ENCODE data around the gene RBM33.
"Not testable (repeated sequence)": the region's sequence is repeated elsewhere in the genome, so short reads cannot be mapped to it uniquely, and the experiment has no call there.

The RBM33 gene

DNA sequence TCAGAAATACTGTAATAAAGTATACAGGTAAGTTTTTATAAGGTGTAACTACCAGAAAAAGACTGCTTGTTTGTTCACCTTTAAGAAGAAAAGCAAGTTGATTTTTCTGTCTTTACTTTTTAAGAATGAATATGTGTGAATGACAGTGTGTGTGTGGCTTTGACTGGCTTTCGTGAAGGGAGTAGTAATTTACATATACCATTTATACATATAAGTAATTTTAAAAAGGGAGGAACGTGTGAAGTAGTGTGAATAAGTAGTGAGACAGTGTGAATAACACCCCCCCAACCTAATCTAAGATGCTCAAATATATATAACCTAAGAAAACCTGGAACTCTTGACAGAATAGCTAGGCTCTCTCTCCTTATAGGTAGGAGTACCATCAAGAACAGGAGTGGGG is 33.2 kb downstream of the RBM33 start:
- ATAC-seq (replicated peaks) (no peak), DNase-seq (no peak)
- Mint-ChIP-seq H3K27ac (peak overlapping the region in 1 of 2 donors; percentile 77), H3K36me3 (ENCODE audit: insufficient read depth) (peaks cover 59% of the 10 kb centered on the region), H3K27me3 (no peaks in the 10 kb centered on the region), H3K4me1 (ENCODE audit: low read depth in 2 of 2) (peaks cover 25 to 41% of the 10 kb centered on the region in 2 donors), H3K9me3 (no peaks in the 10 kb centered on the region), H3K4me3 (no peak overlapping the region)

DNA sequence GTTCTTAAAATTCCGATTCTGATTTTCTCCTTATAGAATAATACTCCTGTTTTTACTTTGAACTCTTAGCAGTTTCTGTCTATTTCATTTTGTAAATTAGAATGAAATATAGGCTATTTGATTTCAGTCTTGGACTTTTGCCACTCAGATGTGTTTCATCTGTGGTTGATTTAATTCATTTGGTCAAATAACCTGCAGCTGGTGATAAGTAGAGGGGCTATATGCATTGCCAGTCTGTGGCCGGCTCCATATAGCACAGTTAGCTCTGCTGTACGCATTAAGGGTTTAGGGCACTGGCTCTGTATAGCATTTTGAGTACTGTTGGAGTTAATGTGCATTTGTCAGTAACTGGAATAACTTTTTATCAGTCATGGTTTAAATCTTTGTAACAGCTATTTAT is 35.7 kb downstream of the RBM33 start:
- no peak for ATAC-seq (replicated peaks)
- no peak for DNase-seq
- H3K9me3 Mint-ChIP-seq: no peaks in the 10 kb centered on the region
- H3K4me1 Mint-ChIP-seq (ENCODE audit: low read depth in 2 of 2): peaks cover 42 to 63% of the 10 kb centered on the region in 2 donors
- H3K4me3 Mint-ChIP-seq: no peak overlapping the region
- H3K27me3 Mint-ChIP-seq: no peaks in the 10 kb centered on the region
- peaks cover 59% of the 10 kb centered on the region for H3K36me3 Mint-ChIP-seq (ENCODE audit: insufficient read depth)
- H3K27ac Mint-ChIP-seq: peak overlapping the region in 1 of 2 donors; percentile 2

DNA sequence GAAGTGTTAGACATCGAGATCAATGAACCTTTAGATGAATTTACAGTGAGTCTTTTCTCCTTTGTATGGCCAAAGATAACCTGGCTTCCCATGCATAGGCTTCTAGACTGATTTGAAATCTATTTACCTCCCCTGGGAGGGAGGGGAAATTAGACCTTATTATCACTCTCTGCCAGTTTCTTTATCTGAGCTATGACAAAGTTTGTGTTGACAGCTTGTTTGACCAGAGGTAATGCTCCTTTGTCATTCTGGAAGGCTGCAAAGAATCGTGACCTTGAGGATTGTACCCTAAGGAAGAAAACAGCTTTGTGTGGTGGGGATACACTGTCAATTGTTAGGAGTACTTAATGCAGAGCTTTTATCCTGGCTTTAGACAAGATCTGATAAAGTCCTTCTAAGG is 36.4 kb downstream of the RBM33 start:
- H3K9me3 Mint-ChIP-seq: no peaks in the 10 kb centered on the region
- H3K27ac Mint-ChIP-seq: peak overlapping the region in 1 of 2 donors; percentile 84
- ATAC-seq (replicated peaks) (no peak), DNase-seq (no peak)
- H3K4me3 Mint-ChIP-seq: no peak overlapping the region
- H3K4me1 Mint-ChIP-seq (ENCODE audit: low read depth in 2 of 2): peaks cover 42 to 66% of the 10 kb centered on the region in 2 donors
- H3K36me3 Mint-ChIP-seq (ENCODE audit: insufficient read depth): peaks cover 61% of the 10 kb centered on the region
- H3K27me3 Mint-ChIP-seq: no peaks in the 10 kb centered on the region

DNA sequence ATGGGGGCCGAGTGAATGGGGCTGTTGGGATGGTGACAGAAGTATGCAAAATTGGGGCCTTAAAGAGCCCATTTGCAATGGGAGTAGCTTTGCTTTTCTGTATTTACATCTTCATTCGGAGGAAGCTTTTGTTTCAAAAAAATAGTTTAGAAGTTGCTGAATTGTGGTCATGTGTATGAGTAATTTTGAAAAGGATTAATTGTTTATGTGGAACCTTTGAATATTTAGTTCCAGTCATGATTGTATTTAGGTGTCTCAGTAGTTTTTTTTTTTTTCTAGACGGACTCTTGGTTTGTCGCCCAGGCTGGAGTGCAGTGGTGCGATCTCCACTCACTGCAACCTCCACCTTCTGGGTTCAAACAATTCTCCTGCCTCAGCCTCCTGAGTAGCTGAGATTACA is 37.2 kb downstream of the RBM33 start:
- Mint-ChIP-seq H3K27ac (peak overlapping the region; percentile 7 to 84), H3K36me3 (ENCODE audit: insufficient read depth) (peaks cover 66% of the 10 kb centered on the region), H3K27me3 (no peaks in the 10 kb centered on the region), H3K4me3 (no peak overlapping the region), H3K4me1 (ENCODE audit: low read depth in 2 of 2) (peaks cover 40 to 63% of the 10 kb centered on the region in 2 donors), H3K9me3 (peaks cover 0 to 2% of the 10 kb centered on the region in 2 donors)
- ATAC-seq (replicated peaks) (no peak), DNase-seq (no peak)

DNA sequence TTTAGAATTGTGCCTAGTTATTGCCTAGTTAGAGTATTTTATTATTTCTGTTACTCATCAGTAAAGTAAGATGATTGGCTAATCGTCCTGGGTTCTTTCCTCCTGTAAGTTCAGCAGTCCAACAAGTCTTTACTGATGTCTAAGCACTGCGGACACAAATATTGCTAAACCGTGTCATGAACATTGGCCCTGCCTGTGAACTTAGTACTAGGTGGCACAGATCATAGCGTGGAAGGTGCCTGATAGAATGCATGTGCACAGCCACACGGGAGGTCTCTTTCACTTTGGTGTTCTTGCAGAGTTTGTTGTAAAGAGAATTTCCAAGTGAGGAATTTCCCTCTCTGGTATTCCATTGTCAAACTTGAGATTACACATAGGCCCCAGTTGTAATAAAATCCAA is 38.0 kb downstream of the RBM33 start:
- Mint-ChIP-seq H3K4me3 (no peak overlapping the region), H3K27ac (peak overlapping the region in 1 of 2 donors; percentile 84), H3K27me3 (no peaks in the 10 kb centered on the region), H3K4me1 (ENCODE audit: low read depth in 2 of 2) (peaks cover 38 to 54% of the 10 kb centered on the region in 2 donors), H3K36me3 (ENCODE audit: insufficient read depth) (peaks cover 61% of the 10 kb centered on the region), H3K9me3 (peaks cover 0 to 2% of the 10 kb centered on the region in 2 donors)
- ATAC-seq (replicated peaks) (no peak), DNase-seq (no peak)

DNA sequence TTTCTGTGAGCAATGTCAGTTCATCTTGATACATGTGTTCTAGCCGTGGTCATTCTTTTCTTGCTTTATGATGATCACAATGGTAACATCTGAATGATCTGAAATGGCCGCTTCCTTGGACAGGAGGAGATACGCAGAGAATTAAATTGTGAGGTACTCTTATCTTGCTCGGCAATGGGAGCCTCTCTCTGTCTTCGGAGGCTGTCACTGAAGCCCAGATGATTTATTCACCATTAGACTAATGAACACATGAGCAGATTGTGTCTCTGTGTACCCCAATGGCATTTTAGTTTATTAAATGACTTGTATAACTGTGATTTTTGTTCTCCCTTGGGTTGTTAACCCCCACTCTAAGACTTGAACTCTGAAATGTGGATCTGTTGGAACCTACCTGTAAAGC is 38.6 kb downstream of the RBM33 start:
- Mint-ChIP-seq H3K4me1 (ENCODE audit: low read depth in 2 of 2) (peaks cover 37 to 57% of the 10 kb centered on the region in 2 donors), H3K36me3 (ENCODE audit: insufficient read depth) (peaks cover 56% of the 10 kb centered on the region)
- DNase-seq: no peak

DNA sequence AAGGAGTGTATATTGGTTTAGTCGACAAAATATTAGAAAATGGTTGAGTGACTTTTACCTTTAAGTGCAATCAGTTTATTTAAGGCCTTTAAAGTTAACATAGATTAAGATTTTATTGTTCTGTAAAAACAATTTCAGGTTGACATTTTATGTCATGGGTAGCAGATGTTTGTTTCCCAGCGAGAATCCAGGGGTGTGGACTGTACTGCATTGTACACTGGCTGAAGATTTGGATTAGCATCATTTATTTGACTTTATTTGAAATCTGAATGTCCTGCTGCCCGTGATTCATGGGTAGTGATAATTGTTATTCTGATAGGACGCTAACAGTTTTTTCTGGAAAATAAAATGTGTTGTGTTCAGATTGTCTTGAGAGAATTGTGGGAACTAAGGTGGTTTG is 39.3 kb downstream of the RBM33 start:
- DNase-seq: no peak
- no peak overlapping the region for H3K4me3 Mint-ChIP-seq
- H3K9me3 Mint-ChIP-seq: peaks cover 0 to 2% of the 10 kb centered on the region in 2 donors
- peaks cover 41 to 63% of the 10 kb centered on the region in 2 donors for H3K4me1 Mint-ChIP-seq (ENCODE audit: low read depth in 2 of 2)
- no peaks in the 10 kb centered on the region for H3K27me3 Mint-ChIP-seq
- H3K27ac Mint-ChIP-seq: peak overlapping the region in 1 of 2 donors; percentile 65
- peaks cover 55% of the 10 kb centered on the region for H3K36me3 Mint-ChIP-seq (ENCODE audit: insufficient read depth)
- no peak for ATAC-seq (replicated peaks)

More for the DNA sequence above, 38.6 kb downstream of the RBM33 start:
- Mint-ChIP-seq H3K27ac (no peak overlapping the region), H3K9me3 (peaks cover 0 to 2% of the 10 kb centered on the region in 2 donors), H3K4me3 (no peak overlapping the region), H3K27me3 (no peaks in the 10 kb centered on the region)
- ATAC-seq (replicated peaks): no peak

DNA sequence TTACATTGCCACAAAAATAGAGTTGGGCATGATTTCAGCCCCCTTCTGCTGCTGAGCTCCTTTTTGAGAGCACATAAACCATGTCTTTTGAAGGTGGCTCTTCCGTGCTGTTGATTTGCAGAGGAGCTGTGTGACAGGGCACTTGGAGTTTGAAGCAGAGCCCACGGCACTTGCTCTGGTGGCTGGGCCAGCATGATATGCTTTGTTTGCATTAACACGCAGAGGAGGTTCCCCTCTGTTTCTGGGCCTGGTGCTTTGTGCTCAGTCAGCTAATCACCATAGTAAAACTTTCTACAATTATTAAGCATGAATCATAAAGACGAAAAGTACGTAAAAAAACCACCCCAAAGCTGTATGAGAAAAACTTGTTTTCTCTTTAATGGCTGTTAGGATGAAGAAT is 40.1 kb downstream of the RBM33 start:
- DNase-seq (no peak), ATAC-seq (replicated peaks) (no peak)
- peak overlapping the region; percentile 65 to 72 for H3K27ac Mint-ChIP-seq
- H3K36me3 Mint-ChIP-seq (ENCODE audit: insufficient read depth): peaks cover 47% of the 10 kb centered on the region
- H3K27me3 Mint-ChIP-seq: no peaks in the 10 kb centered on the region
- peak overlapping the region; percentile 41 to 44 for H3K4me3 Mint-ChIP-seq
- peaks cover 42 to 69% of the 10 kb centered on the region in 2 donors for H3K4me1 Mint-ChIP-seq (ENCODE audit: low read depth in 2 of 2)
- peaks cover 0 to 2% of the 10 kb centered on the region in 2 donors for H3K9me3 Mint-ChIP-seq

DNA sequence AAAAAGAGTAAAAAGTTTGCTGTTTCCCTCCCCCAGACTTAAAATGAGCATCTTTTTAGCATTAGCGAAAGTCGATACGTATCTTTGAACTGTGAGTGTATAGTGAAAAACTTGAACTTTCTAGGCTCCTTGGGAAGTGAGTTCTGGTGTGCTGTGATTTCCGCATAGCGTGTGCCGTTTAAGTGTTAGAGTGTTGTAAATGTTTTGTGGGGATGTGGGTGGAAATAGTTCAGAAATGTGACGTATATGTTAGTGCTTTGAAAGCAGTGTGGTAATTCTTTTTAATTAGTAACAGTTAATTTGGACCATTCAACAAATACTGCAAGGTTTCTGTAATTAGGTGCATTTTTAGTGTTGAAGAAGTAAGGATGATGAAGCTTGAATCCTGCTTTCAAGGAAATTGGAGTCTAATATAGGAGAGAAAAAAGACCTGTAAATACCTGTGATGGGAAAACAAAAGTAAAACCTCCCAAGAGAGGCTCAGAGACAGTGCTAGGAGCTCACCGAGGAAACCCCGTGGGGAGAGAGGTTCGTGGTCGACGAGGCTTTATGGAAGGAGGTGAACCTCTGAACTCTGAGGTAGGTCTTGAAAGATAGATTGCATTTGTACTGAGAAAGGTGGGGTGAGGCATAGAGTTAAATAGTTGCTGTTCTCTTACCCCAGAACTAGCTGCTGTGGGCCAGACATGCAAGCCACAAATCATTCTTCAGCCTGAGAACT is 40.8 kb downstream of the RBM33 start:
- Mint-ChIP-seq H3K4me3 (peak overlapping the region; percentile 41 to 44), H3K27ac (peak overlapping the region; percentile 65 to 72), H3K27me3 (no peaks in the 10 kb centered on the region), H3K36me3 (ENCODE audit: insufficient read depth) (peaks cover 46% of the 10 kb centered on the region), H3K4me1 (ENCODE audit: low read depth in 2 of 2) (peaks cover 49 to 75% of the 10 kb centered on the region in 2 donors), H3K9me3 (peaks cover 0 to 2% of the 10 kb centered on the region in 2 donors)
- ATAC-seq (replicated peaks): peak; percentile 80
- no peak for DNase-seq

DNA sequence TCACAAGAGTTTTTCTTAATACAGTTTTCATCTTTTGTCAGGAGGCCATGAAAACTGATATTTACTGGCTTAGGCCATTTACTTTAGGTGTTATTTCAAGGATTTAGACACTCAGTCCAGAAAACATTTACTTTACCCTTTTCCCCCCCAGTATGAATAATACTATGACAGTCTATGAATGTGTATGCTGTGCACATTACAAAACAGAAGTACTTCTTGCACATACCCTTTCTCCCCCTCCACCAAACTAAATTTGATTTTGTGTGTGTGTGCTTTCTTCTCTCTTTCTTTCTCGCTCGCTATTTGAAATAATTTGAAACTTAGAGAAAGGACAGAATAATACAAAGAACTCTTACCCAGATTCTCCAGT is 41.3 kb downstream of the RBM33 start:
- no peak overlapping the region for H3K4me3 Mint-ChIP-seq
- peaks cover 0 to 2% of the 10 kb centered on the region in 2 donors for H3K9me3 Mint-ChIP-seq
- no peaks in the 10 kb centered on the region for H3K27me3 Mint-ChIP-seq
- ATAC-seq (replicated peaks): no peak
- no peak for DNase-seq
- peaks cover 42% of the 10 kb centered on the region for H3K36me3 Mint-ChIP-seq (ENCODE audit: insufficient read depth)
- H3K4me1 Mint-ChIP-seq (ENCODE audit: low read depth in 2 of 2): peaks cover 47 to 76% of the 10 kb centered on the region in 2 donors
- peak overlapping the region; percentile 17 to 72 for H3K27ac Mint-ChIP-seq

DNA sequence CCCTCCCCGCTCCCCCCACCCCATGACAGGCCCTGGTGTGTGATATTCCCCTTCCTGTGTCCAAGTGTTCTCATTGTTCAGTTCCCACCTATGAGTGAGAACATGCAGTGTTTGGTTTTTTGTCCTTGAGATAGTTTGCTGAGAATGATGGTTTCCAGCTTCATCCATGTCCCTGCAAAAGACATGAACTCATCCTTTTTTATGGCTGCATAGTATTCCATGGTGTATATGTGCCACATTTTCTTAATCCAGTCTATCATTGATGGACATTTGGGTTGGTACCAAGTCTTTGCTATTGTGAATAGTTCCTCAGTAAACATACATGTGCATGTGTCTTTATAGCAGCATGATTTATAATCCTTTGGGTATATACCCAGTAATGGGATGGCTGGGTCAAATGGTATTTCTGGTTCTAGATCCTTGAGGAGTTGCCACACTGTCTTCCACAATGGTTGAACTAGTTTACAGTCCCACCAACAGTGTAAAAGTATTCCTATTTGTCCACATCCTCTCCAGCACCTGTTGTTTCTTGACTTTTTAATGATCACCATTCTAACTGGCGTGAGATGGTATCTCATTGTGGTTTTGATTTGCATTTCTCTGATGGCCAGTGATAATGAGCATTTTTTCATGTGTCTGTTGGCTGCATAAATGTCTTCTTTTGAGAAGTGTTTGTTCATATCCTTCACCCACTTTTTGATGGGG is 42.3 kb downstream of the RBM33 start:
- not testable (repeated sequence) for H3K27ac Mint-ChIP-seq; H3K27me3 Mint-ChIP-seq; ATAC-seq (replicated peaks); DNase-seq; H3K4me3 Mint-ChIP-seq; H3K9me3 Mint-ChIP-seq
- H3K4me1 Mint-ChIP-seq (ENCODE audit: low read depth in 2 of 2): peaks cover 46 to 76% of the 10 kb centered on the region in 2 donors
- peaks cover 32% of the 10 kb centered on the region for H3K36me3 Mint-ChIP-seq (ENCODE audit: insufficient read depth)

DNA sequence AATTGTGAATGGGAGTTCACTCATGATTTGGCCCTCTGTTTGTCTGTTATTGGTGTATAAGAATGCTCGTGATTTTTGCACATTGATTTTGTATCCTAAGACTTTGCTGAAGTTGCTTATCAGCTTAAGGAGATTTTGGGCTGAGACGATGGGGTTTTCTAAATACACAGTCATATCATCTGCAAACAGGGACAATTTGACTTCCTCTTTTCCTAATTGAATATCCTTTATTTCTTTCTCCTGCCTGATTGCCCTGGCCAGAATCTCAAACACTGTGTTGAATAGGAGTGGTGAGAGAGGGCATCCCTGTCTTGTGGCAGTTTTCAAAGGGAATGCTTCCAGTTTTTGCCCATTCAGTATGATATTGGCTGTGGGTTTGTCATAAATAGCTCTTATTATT is 43.8 kb downstream of the RBM33 start:
- DNase-seq; ATAC-seq (replicated peaks); H3K4me3 Mint-ChIP-seq; H3K9me3 Mint-ChIP-seq; H3K27me3 Mint-ChIP-seq: not testable (repeated sequence)
- Mint-ChIP-seq H3K4me1 (ENCODE audit: low read depth in 2 of 2) (peaks cover 49 to 67% of the 10 kb centered on the region in 2 donors), H3K36me3 (ENCODE audit: insufficient read depth) (peaks cover 27% of the 10 kb centered on the region), H3K27ac (peak overlapping the region in 1 of 2 donors; percentile 20)

DNA sequence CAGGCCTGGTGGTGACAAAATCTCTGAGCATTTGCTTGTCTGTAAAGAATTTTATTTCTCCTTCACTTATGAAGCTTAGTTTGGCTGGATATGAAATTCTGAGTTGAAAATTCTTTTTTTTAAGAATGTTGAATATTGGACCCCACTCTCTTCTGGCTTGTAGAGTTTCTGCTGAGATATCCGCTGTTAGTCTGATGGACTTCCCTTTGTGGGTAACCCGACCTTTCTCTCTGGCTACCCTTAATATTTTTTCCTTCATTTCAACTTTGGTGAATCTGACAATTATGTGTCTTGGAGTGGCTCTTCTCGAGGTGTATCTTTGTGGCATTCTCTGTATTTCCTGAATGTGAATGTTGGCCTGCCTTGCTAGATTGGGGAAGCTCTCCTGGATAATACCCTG is 46.2 kb downstream of the RBM33 start:
- Mint-ChIP-seq H3K4me3 (peak overlapping the region in 1 of 2 donors; percentile 1), H3K4me1 (ENCODE audit: low read depth in 2 of 2) (peaks cover 43 to 62% of the 10 kb centered on the region in 2 donors), H3K36me3 (ENCODE audit: insufficient read depth) (peaks cover 13% of the 10 kb centered on the region), H3K27ac (peak overlapping the region in 1 of 2 donors; percentile 16)
- H3K27me3 Mint-ChIP-seq; DNase-seq; ATAC-seq (replicated peaks); H3K9me3 Mint-ChIP-seq: not testable (repeated sequence)

DNA sequence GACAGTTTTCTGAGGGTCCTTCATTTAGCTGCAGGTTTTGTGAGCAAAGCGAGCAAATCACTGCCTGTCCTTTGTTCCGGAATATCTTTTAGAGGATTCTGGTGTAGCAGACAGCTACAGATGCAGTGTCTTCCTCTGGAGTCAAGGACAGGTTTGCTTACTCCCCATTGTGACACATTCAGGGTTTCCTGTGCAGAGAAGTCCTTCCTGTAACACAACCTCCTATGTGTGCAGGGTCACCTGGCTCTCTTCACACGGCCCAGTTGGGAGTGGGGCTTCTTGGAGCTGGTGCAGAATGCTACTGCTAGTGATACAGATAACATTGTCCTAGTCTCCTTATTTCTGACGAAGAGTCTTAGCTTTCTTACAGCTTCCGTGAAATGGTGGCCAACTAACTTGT is 47.9 kb downstream of the RBM33 start:
- no peak for DNase-seq
- Mint-ChIP-seq H3K4me3 (peak overlapping the region; percentile 28 to 46), H3K36me3 (ENCODE audit: insufficient read depth) (peaks cover 12% of the 10 kb centered on the region), H3K27ac (peak overlapping the region in 1 of 2 donors; percentile 16), H3K9me3 (no peaks in the 10 kb centered on the region), H3K27me3 (no peaks in the 10 kb centered on the region), H3K4me1 (ENCODE audit: low read depth in 2 of 2) (peaks cover 52 to 74% of the 10 kb centered on the region in 2 donors)
- peak; percentile 65 for ATAC-seq (replicated peaks)

All from effector memory CD8-positive, alpha-beta T cell (primary cell).